Body of pancreas (tissue), 4 donors: ENCODE data around the gene NOL11.

Experiments
- POLR2A ChIP-seq, 3 donors: fragments of 450-650 bp; IDR thresholded peaks; one replicate each; pipeline ENCODE4 v1.6.1; 2016; ENCODE audit warnings: antibody characterized with exemption in 3 of 3, mild to moderate bottlenecking in 2 of 3
- TF ChIP-seq, protein P1 (sequence below), 7 experiments: fragments of 450-650 bp in 4 of 7; fragments of 200-600 bp in 3 of 7; sonication (generic) in 3 of 7; IDR thresholded peaks; one replicate each; pipeline ENCODE4 v1.5.1; 2016 to 2019; ENCODE audit warnings: antibody characterized with exemption in 7 of 7

DNA sequence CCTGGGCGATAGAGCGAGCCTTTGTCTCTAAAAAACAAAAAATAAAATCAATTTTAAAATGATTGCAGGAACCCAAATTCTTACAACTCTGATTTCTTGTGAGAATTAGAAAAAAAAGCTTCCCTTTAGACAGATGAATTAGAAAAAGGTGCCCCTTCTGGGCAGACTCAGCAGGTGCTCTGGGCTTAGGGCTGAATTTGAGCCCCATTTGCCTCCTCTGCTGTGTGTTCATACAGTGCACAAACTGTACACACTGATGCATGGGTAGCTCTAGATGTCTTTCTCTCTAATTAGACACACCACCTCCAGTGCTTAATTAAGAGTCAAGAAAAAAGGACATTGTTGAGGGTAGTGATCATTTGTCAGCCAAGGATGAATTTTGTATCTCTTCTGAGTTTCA, 38.5 kb upstream of the NOL11 start:
- TF ChIP-seq, protein P1, sequence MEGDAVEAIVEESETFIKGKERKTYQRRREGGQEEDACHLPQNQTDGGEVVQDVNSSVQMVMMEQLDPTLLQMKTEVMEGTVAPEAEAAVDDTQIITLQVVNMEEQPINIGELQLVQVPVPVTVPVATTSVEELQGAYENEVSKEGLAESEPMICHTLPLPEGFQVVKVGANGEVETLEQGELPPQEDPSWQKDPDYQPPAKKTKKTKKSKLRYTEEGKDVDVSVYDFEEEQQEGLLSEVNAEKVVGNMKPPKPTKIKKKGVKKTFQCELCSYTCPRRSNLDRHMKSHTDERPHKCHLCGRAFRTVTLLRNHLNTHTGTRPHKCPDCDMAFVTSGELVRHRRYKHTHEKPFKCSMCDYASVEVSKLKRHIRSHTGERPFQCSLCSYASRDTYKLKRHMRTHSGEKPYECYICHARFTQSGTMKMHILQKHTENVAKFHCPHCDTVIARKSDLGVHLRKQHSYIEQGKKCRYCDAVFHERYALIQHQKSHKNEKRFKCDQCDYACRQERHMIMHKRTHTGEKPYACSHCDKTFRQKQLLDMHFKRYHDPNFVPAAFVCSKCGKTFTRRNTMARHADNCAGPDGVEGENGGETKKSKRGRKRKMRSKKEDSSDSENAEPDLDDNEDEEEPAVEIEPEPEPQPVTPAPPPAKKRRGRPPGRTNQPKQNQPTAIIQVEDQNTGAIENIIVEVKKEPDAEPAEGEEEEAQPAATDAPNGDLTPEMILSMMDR (IDR thresholded peaks at IDR 0.05): no peak
- no peak for TF ChIP-seq POLR2A (IDR thresholded peaks at IDR 0.05)
